Activated CD4-positive, alpha-beta T cell treated with anti-CD3 and anti-CD28 coated beads for 4 hours (primary cell): ENCODE data around the gene ELFN1.

Experiments used
- DNase-seq, 2 donors: peaks; one replicate each; pipeline ENCODE4 v3.0.0-alpha.2; 2020

The ELFN1 gene

GRCh38 chr7:1664711-1665548 is 5.1 kb upstream of the ELFN1 start:
- DNase-seq: peak; percentile 32 to 50

GRCh38 chr7:1665549-1666316 is 4.3 kb upstream of the ELFN1 start:
- no peak for DNase-seq

- no peak for DNase-seq
These were observed 3.7 kb upstream of the ELFN1 start for GRCh38 chr7:1666317-1666822.

- DNase-seq: no peak
These were observed 3.1 kb upstream of the ELFN1 start for GRCh38 chr7:1666823-1667565.

GRCh38 chr7:1667566-1668395 is 2.3 kb upstream of the ELFN1 start:
- no peak for DNase-seq

GRCh38 chr7:1668396-1669063 is 1.5 kb upstream of the ELFN1 start:
- no peak for DNase-seq

GRCh38 chr7:1669064-1669951 is 769 bp upstream of the ELFN1 start:
- no peak for DNase-seq

GRCh38 chr7:1670894-1671593 is 967 bp downstream of the ELFN1 start:
- no peak for DNase-seq

- DNase-seq: no peak
These were observed 1.7 kb downstream of the ELFN1 start for GRCh38 chr7:1671594-1672451.

GRCh38 chr7:1672851-1673486 is 2.9 kb downstream of the ELFN1 start:
- no peak for DNase-seq

GRCh38 chr7:1673581-1674118 is 3.6 kb downstream of the ELFN1 start:
- no peak for DNase-seq

GRCh38 chr7:1674161-1675035 is 4.3 kb downstream of the ELFN1 start:
- no peak for DNase-seq

GRCh38 chr7:1675036-1675671 is 5.1 kb downstream of the ELFN1 start:
- no peak for DNase-seq

- no peak for DNase-seq
These were observed 5.8 kb downstream of the ELFN1 start for GRCh38 chr7:1675673-1676549.

- DNase-seq: no peak
These were observed 6.5 kb downstream of the ELFN1 start for GRCh38 chr7:1676550-1677078.
